Neural cell (in vitro differentiated cells): Measurements from ENCODE around the gene EXOC2. TPM values are rescaled to one million over a fixed set of nuclear protein-coding genes. Genes with fewer than 3 reads are reported as not detected.
"Not testable (repeated sequence)": the region's sequence is repeated elsewhere in the genome, so short reads cannot be mapped to it uniquely, and the experiment has no call there.

Experiments used
- H2AFZ ChIP-seq: fragments of 200-600, 300-800 bp; sonication (generic), shearing (Covaris generic); 2 replicates; pipeline ENCODE4 v1.6.0; 2014; ENCODE audit warnings: low read depth, mild to moderate bottlenecking, antibody characterized with exemption, low read length, moderate library complexity
- H3F3A ChIP-seq: fragments of 200-600 bp; shearing (Covaris generic); 2 replicates; pipeline ENCODE4 v1.6.1; 2016; ENCODE audit warnings: mild to moderate bottlenecking, moderate library complexity, mixed read lengths, antibody characterized with exemption, low read length; ENCODE audit not compliant: insufficient read depth, poor library complexity, severe bottlenecking
- H3K27ac ChIP-seq: fragments of 200-600, 300-800 bp; sonication (generic), shearing (Covaris generic); 2 replicates; pipeline ENCODE4 v1.5.1; 2014; ENCODE audit warnings: mild to moderate bottlenecking, low read length, moderate library complexity
- H3K27me3 ChIP-seq: fragments of 300-800, 200-600 bp; sonication (generic), shearing (Covaris generic); 2 replicates; pipeline ENCODE4 v1.6.0; 2014; ENCODE audit warnings: mild to moderate bottlenecking, low read depth, low read length, moderate library complexity; ENCODE audit not compliant: insufficient read depth
- H3K36me3 ChIP-seq: fragments of 300-800, 200-600 bp; sonication (generic), shearing (Covaris generic); 2 replicates; pipeline ENCODE4 v1.5.1; 2014; ENCODE audit warnings: mild to moderate bottlenecking, antibody characterized with exemption, low read length, moderate library complexity; ENCODE audit not compliant: insufficient read depth
- H3K4me2 ChIP-seq: fragments of 300-800, 200-600 bp; sonication (generic), shearing (Covaris generic); 2 replicates; pipeline ENCODE4 v1.6.0; 2014; ENCODE audit warnings: mild to moderate bottlenecking, low read length
- H3K4me3 ChIP-seq: fragments of 300-800, 200-600 bp; sonication (generic), shearing (Covaris generic); 2 replicates; pipeline ENCODE4 v1.5.1; 2014; ENCODE audit warnings: mild to moderate bottlenecking, low read length, moderate library complexity
- H3K79me2 ChIP-seq: fragments of 200-600 bp; shearing (Covaris generic); replicated peaks from 2 replicates; pipeline ENCODE4 v1.6.0; 2014; ENCODE audit warnings: mild to moderate bottlenecking, low read length, moderate library complexity; ENCODE audit not compliant: insufficient read depth
- H3K9ac ChIP-seq: fragments of 300-800, 200-600 bp; sonication (generic), shearing (Covaris generic); 2 replicates; pipeline ENCODE4 v1.6.1; 2016; ENCODE audit warnings: mild to moderate bottlenecking, low read length, mixed read lengths
- H3K9me2 ChIP-seq: fragments of 200-600 bp; shearing (Covaris generic); 2 replicates; pipeline ENCODE4 v1.6.1; 2016; ENCODE audit warnings: mild to moderate bottlenecking, low read length, mixed read lengths; ENCODE audit not compliant: insufficient read depth
- H3K9me3 ChIP-seq: fragments of 200-600, 300-800 bp; sonication (generic), shearing (Covaris generic); 2 replicates; pipeline ENCODE4 v1.6.1; 2016; ENCODE audit warnings: mild to moderate bottlenecking, mixed run types, low read length, moderate library complexity, mixed read lengths
- H4K20me1 ChIP-seq: fragments of 200-600 bp; shearing (Covaris generic); 2 replicates; pipeline ENCODE4 v1.6.1; 2016; ENCODE audit warnings: mild to moderate bottlenecking, mixed run types; ENCODE audit not compliant: insufficient read depth
- CTCF ChIP-seq: fragments of 450-650 bp; IDR thresholded peaks from 2 replicates; pipeline ENCODE4 v1.5.1; 2014; ENCODE audit warnings: antibody characterized with exemption, mild to moderate bottlenecking, moderate library complexity; ENCODE audit not compliant: poor library complexity, severe bottlenecking
- EP300 ChIP-seq: fragments of 450-650 bp; conservative IDR thresholded peaks from 2 replicates; pipeline ENCODE4 v1.6.1; 2014; ENCODE audit warnings: antibody characterized with exemption, mild to moderate bottlenecking, moderate library complexity; ENCODE audit not compliant: poor library complexity, severe bottlenecking
- EZH2 ChIP-seq: fragments of 200-600, 300-800 bp; shearing (Covaris generic), sonication (generic); IDR thresholded peaks from 2 replicates; pipeline ENCODE4 v1.6.1; 2014; ENCODE audit warnings: antibody characterized with exemption, low read length, borderline replicate concordance, mild to moderate bottlenecking; ENCODE audit not compliant: insufficient read depth, poor library complexity, severe bottlenecking
- MXI1 ChIP-seq: fragments of 450-650 bp; conservative IDR thresholded peaks from 2 replicates; pipeline ENCODE4 v1.6.1; 2014; ENCODE audit warnings: antibody characterized with exemption, mild to moderate bottlenecking; ENCODE audit not compliant: poor library complexity, severe bottlenecking
- POLR2AphosphoS5 ChIP-seq: IDR thresholded peaks from 2 replicates; pipeline ENCODE4 v1.6.1; 2012
- RAD21 ChIP-seq: fragments of 450-650 bp; conservative IDR thresholded peaks from 2 replicates; pipeline ENCODE4 v1.6.1; 2014; ENCODE audit warnings: antibody characterized with exemption, mild to moderate bottlenecking, moderate library complexity
- REST ChIP-seq: IDR thresholded peaks from 2 replicates; pipeline ENCODE4 v1.6.1; 2012; ENCODE audit warnings: borderline replicate concordance
- SMC3 ChIP-seq: fragments of 450-650 bp; conservative IDR thresholded peaks from 2 replicates; pipeline ENCODE4 v1.6.1; 2014; ENCODE audit warnings: antibody characterized with exemption, mild to moderate bottlenecking, moderate library complexity; ENCODE audit not compliant: poor library complexity
- TAF1 ChIP-seq: IDR thresholded peaks from 2 replicates; pipeline ENCODE4 v1.6.1; 2012; ENCODE audit warnings: low read depth
- polyA plus RNA-seq: library from polyadenylated mRNA; depleted of rRNA; stranded (reverse); fragments of >200 nt; gene quantifications from 2 replicates; pipeline ENCODE4 v1.2.3, GENCODE V29; 2014

The EXOC2 gene
- polyA plus RNA-seq, 1 donor from 2014 or later, result 38.6 TPM

- no peaks in the 10 kb centered on the region for H3F3A ChIP-seq
- H3K9me2 ChIP-seq, result no peaks in the 10 kb centered on the region
- no peaks in the 10 kb centered on the region for H3K27me3 ChIP-seq
- no peaks in the 10 kb centered on the region for H4K20me1 ChIP-seq
- H3K79me2 ChIP-seq, result no peaks in the 10 kb centered on the region
- H3K36me3 ChIP-seq, result no peaks in the 10 kb centered on the region
- H3K27ac ChIP-seq, result no peak overlapping the region
- H3K9ac ChIP-seq, result no peak overlapping the region
- H3K4me2 ChIP-seq, result no peak overlapping the region
- H3K4me3 ChIP-seq, result no peak overlapping the region
- no peak for TF ChIP-seq TAF1
- no peaks in the 10 kb centered on the region for H3K9me3 ChIP-seq
- H2AFZ ChIP-seq, result no peak overlapping the region
Observed at GRCh38 chr6:562052-562676, 130.8 kb downstream of the EXOC2 start.

GRCh38 chr6:561335-561734 is 131.6 kb downstream of the EXOC2 start:
- not testable (repeated sequence) for H3K4me3 ChIP-seq, H3K9me2 ChIP-seq, H3K79me2 ChIP-seq, H3K9ac ChIP-seq, H3F3A ChIP-seq, H4K20me1 ChIP-seq, H3K27ac ChIP-seq, H3K9me3 ChIP-seq, H2AFZ ChIP-seq, H3K4me2 ChIP-seq, H3K36me3 ChIP-seq, H3K27me3 ChIP-seq

- H3K27ac ChIP-seq, result no peak overlapping the region
- no peaks in the 10 kb centered on the region for H3K27me3 ChIP-seq
- H2AFZ ChIP-seq, result no peak overlapping the region
- H3K4me3 ChIP-seq, result no peak overlapping the region
- no peaks in the 10 kb centered on the region for H3K36me3 ChIP-seq
- H3F3A ChIP-seq, result no peaks in the 10 kb centered on the region
- H3K4me2 ChIP-seq, result no peak overlapping the region
- no peaks in the 10 kb centered on the region for H3K9me3 ChIP-seq
- H3K9ac ChIP-seq, result no peak overlapping the region
- TF ChIP-seq CTCF (no peak), SMC3 (no peak), TAF1 (no peak), POLR2AphosphoS5 (no peak), RAD21 (no peak), EZH2 (no peak), EP300 (no peak), MXI1 (no peak), REST (no peak)
- no peaks in the 10 kb centered on the region for H3K9me2 ChIP-seq
- H3K79me2 ChIP-seq, result no peaks in the 10 kb centered on the region
- no peaks in the 10 kb centered on the region for H4K20me1 ChIP-seq
Observed at GRCh38 chr6:558959-559358, 134.0 kb downstream of the EXOC2 start.
